HEK293 (cell line): Measurements from ENCODE around the gene TLR5.

Experiments used
- CTCF ChIA-PET: fragments of 350-600 bp; formaldehyde crosslinking; extraction: SDS; loops from one replicate; lab custom pipeline; 2021; ENCODE audit warnings: antibody characterized with exemption; lab: Yijun Ruan, JAX
- POLR2A ChIA-PET: fragments of 300-600 bp; formaldehyde crosslinking; extraction: SDS; loops from one replicate; lab custom pipeline; 2020; ENCODE audit warnings: antibody characterized with exemption, inconsistent platforms; lab: Yijun Ruan, JAX
- H3K27ac ChIP-seq: fragments of 200-500 bp; sonication (Bioruptor generic); 2 replicates; pipeline ENCODE4 v1.5.1; 2014; ENCODE audit warnings: low read depth, low read length, control low read depth, inconsistent platforms; ENCODE audit errors: extremely low read depth
- H3K36me3 ChIP-seq, 2 experiments: fragments of 200-500 bp in 1 of 2; sonication (Bioruptor generic) in 1 of 2; 1 replicate in 1 of 2; 2 replicates in 1 of 2; pipeline ENCODE4 v1.5.1; 2014 to 2017; ENCODE audit warnings: inconsistent platforms in 2 of 2, low read length in 2 of 2; ENCODE audit not compliant: control insufficient read depth in 2 of 2, insufficient read depth in 1 of 2
- H3K4me1 ChIP-seq: fragments of 200-500 bp; sonication (Bioruptor generic); 2 replicates; pipeline ENCODE4 v1.5.1; 2014; ENCODE audit warnings: mild to moderate bottlenecking, low read length, inconsistent platforms; ENCODE audit not compliant: control insufficient read depth, insufficient read depth
- H3K4me3 ChIP-seq: 2 replicates; pipeline ENCODE4 v1.5.1; 2011; ENCODE audit warnings: low read depth, mild to moderate bottlenecking, control low read depth, low read length, moderate library complexity
- H3K9me3 ChIP-seq: fragments of 200-500 bp; sonication (Bioruptor generic); 2 replicates; pipeline ENCODE4 v1.5.1; 2014; ENCODE audit warnings: low read depth, low read length, inconsistent platforms; ENCODE audit not compliant: control insufficient read depth, insufficient read depth
- BCL11A ChIP-seq: fragments of 450-650 bp; formaldehyde crosslinking; IDR thresholded peaks from 2 replicates; pipeline ENCODE4 v1.5.1; 2016; ENCODE audit warnings: low read depth, missing biosample characterization, missing genetic modification characterization
- PRDM10 ChIP-seq: fragments of 450-650 bp; formaldehyde crosslinking; IDR thresholded peaks from 2 replicates; pipeline ENCODE4 v1.5.1; 2016; ENCODE audit warnings: missing biosample characterization, missing genetic modification characterization
- SCRT1 ChIP-seq: fragments of 450-650 bp; formaldehyde crosslinking; IDR thresholded peaks from 2 replicates; pipeline ENCODE4 v1.5.1; 2016; ENCODE audit warnings: missing biosample characterization, missing genetic modification characterization, borderline replicate concordance
- SCRT2 ChIP-seq: fragments of 450-650 bp; formaldehyde crosslinking; IDR thresholded peaks from 2 replicates; pipeline ENCODE4 v1.5.1; 2016; ENCODE audit warnings: missing biosample characterization, missing genetic modification characterization
- ZNF184 ChIP-seq: fragments of 450-650 bp; IDR thresholded peaks from 2 replicates; pipeline ENCODE4 v1.5.1; 2018; ENCODE audit warnings: missing biosample characterization, mild to moderate bottlenecking, missing genetic modification characterization
- ZNF473 ChIP-seq: fragments of 450-650 bp; formaldehyde crosslinking; IDR thresholded peaks from 2 replicates; pipeline ENCODE4 v1.5.1; 2017; ENCODE audit warnings: missing biosample characterization, missing genetic modification characterization
- ZNF621 ChIP-seq: fragments of 450-650 bp; formaldehyde crosslinking; IDR thresholded peaks from 2 replicates; pipeline ENCODE4 v1.5.1; 2017; ENCODE audit warnings: missing biosample characterization, missing genetic modification characterization
- ZNF658 ChIP-seq: fragments of 450-650 bp; formaldehyde crosslinking; IDR thresholded peaks from 2 replicates; pipeline ENCODE4; 2016; ENCODE audit warnings: missing biosample characterization, missing genetic modification characterization
- ZNF843 ChIP-seq: fragments of 450-650 bp; formaldehyde crosslinking; IDR thresholded peaks from 2 replicates; pipeline ENCODE4 v1.5.1; 2016; ENCODE audit warnings: missing biosample characterization, missing genetic modification characterization
- ZSCAN23 ChIP-seq: fragments of 450-650 bp; formaldehyde crosslinking; IDR thresholded peaks from 2 replicates; pipeline ENCODE4 v1.5.1; 2016; ENCODE audit warnings: missing biosample characterization, missing genetic modification characterization
- TF ChIP-seq, protein P1 (sequence below): fragments of 450-650 bp; formaldehyde crosslinking; IDR thresholded peaks from 2 replicates; pipeline ENCODE4 v1.5.1; 2016; ENCODE audit warnings: missing biosample characterization, missing genetic modification characterization
- TF ChIP-seq, protein P2 (sequence below): fragments of 450-650 bp; formaldehyde crosslinking; conservative IDR thresholded peaks from 2 replicates; pipeline ENCODE4 v1.5.1; 2016; ENCODE audit warnings: low read depth, missing biosample characterization, missing genetic modification characterization

The TLR5 gene

GRCh38 chr1:223147873-223148272 is 4.8 kb upstream of the TLR5 start:
- ChIA-PET POLR2A (no interaction called here), CTCF (interaction anchor here (0.5 to 3.9 kb wide), 3 partner anchors 15 to 536 kb away, joined by 3 to 18 read pairs (median 5); no protein-coding TSS in a partner anchor)
- TF ChIP-seq ZNF843 (no peak), PRDM10 (tag by site-specific recombination) (peak; percentile 30; the same call in 1 of the 2 replicates)
- TF ChIP-seq, protein P1, sequence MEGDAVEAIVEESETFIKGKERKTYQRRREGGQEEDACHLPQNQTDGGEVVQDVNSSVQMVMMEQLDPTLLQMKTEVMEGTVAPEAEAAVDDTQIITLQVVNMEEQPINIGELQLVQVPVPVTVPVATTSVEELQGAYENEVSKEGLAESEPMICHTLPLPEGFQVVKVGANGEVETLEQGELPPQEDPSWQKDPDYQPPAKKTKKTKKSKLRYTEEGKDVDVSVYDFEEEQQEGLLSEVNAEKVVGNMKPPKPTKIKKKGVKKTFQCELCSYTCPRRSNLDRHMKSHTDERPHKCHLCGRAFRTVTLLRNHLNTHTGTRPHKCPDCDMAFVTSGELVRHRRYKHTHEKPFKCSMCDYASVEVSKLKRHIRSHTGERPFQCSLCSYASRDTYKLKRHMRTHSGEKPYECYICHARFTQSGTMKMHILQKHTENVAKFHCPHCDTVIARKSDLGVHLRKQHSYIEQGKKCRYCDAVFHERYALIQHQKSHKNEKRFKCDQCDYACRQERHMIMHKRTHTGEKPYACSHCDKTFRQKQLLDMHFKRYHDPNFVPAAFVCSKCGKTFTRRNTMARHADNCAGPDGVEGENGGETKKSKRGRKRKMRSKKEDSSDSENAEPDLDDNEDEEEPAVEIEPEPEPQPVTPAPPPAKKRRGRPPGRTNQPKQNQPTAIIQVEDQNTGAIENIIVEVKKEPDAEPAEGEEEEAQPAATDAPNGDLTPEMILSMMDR (tag by site-specific recombination): no peak
- TF ChIP-seq, protein P2, sequence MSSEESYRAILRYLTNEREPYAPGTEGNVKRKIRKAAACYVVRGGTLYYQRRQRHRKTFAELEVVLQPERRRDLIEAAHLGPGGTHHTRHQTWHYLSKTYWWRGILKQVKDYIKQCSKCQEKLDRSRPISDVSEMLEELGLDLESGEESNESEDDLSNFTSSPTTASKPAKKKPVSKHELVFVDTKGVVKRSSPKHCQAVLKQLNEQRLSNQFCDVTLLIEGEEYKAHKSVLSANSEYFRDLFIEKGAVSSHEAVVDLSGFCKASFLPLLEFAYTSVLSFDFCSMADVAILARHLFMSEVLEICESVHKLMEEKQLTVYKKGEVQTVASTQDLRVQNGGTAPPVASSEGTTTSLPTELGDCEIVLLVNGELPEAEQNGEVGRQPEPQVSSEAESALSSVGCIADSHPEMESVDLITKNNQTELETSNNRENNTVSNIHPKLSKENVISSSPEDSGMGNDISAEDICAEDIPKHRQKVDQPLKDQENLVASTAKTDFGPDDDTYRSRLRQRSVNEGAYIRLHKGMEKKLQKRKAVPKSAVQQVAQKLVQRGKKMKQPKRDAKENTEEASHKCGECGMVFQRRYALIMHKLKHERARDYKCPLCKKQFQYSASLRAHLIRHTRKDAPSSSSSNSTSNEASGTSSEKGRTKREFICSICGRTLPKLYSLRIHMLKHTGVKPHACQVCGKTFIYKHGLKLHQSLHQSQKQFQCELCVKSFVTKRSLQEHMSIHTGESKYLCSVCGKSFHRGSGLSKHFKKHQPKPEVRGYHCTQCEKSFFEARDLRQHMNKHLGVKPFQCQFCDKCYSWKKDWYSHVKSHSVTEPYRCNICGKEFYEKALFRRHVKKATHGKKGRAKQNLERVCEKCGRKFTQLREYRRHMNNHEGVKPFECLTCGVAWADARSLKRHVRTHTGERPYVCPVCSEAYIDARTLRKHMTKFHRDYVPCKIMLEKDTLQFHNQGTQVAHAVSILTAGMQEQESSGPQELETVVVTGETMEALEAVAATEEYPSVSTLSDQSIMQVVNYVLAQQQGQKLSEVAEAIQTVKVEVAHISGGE: no peak

GRCh38 chr1:223147409-223147808 is 4.4 kb upstream of the TLR5 start:
- CTCF ChIA-PET: interaction anchor here (0.5 to 3.9 kb wide), 4 partner anchors 14 to 537 kb away, joined by 3 to 18 read pairs (median 4); no protein-coding TSS in a partner anchor

More at GRCh38 chr1:223147873-223148272, 4.8 kb upstream of the TLR5 start:
- Histone ChIP-seq H3K36me3 (no peaks in the 10 kb centered on the region), H3K27ac (no peak overlapping the region), H3K4me1 (no peaks in the 10 kb centered on the region), H3K4me3 (no peak overlapping the region), H3K9me3 (no peaks in the 10 kb centered on the region)

GRCh38 chr1:223146745-223147144 is 3.7 kb upstream of the TLR5 start:
- no peaks in the 10 kb centered on the region for H3K9me3 ChIP-seq
- TF ChIP-seq ZNF473 (tag by site-specific recombination): no peak
- TF ChIP-seq BCL11A (tag by site-specific recombination): no peak
- no peak for TF ChIP-seq ZNF658 (tag by site-specific recombination)
- H3K4me3 ChIP-seq: no peak overlapping the region
- no peaks in the 10 kb centered on the region for H3K4me1 ChIP-seq
- no peaks in the 10 kb centered on the region for H3K36me3 ChIP-seq
- no peak overlapping the region for H3K27ac ChIP-seq
- CTCF ChIA-PET: interaction anchor here (0.6 to 3.9 kb wide), 3 partner anchors 11 to 54 kb away, joined by 3 to 18 read pairs (median 5); no protein-coding TSS in a partner anchor
- POLR2A ChIA-PET: no interaction called here

More at GRCh38 chr1:223147409-223147808, 4.4 kb upstream of the TLR5 start:
- Histone ChIP-seq H3K36me3 (no peaks in the 10 kb centered on the region), H3K4me3 (no peak overlapping the region), H3K9me3 (no peaks in the 10 kb centered on the region), H3K27ac (no peak overlapping the region), H3K4me1 (no peaks in the 10 kb centered on the region)
- TF ChIP-seq ZSCAN23 (tag by site-specific recombination): no peak
- no peak for TF ChIP-seq ZNF621 (tag by site-specific recombination)
- TF ChIP-seq SCRT1: peak; percentile 60
- TF ChIP-seq ZNF184 (tag by site-specific recombination): peak; percentile 100
- TF ChIP-seq SCRT2 (tag by site-specific recombination): peak; percentile 69
- POLR2A ChIA-PET: no interaction called here
